ENCODE measurements around the gene SLC5A1. TPM values are rescaled to one million over a fixed set of nuclear protein-coding genes. Genes with fewer than 3 reads are reported as not detected.

SLC5A1 gene
- total and polyA plus RNA-seq, 2 of the 8 experiments (the other 6 are each of a cell fraction or from before 2014, with no cell fraction given): 0.06 TPM; not detected in 1

DNA sequence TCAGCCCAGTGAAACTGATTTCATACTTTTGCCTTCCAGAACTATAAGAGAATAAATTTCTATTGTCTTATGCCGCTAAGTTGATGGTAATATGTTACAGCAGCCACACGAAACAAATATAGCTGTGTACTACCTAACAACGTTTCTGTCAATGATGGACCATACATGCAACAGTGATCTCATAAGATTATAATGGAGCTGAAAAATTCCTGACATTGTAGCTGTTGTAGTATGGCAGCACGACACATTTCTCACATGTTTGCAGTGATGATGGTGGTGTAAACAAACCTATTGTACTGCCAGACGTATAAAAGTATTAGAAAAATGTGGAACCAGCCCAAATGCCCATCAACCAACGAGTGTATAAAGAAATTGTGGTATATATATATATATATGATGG lies 5.8 kb upstream of the SLC5A1 start:
- H4K20me1 ChIP-seq (replicated peaks in 1 of 2; ENCODE audit: control insufficient read depth in 1 of 2, insufficient read depth in 2 of 2, low read length in 2 of 2): no peaks in the 10 kb centered on the region
- H3K4me2 ChIP-seq (ENCODE audit: insufficient read depth in 1 of 2, low read depth in 2 of 2, low read length in 2 of 2): no peak overlapping the region
- no peak overlapping the region for H3K23ac ChIP-seq (ENCODE audit: insufficient read length)
- H3K23me2 ChIP-seq (ENCODE audit: low read depth, low read length): no peaks in the 10 kb centered on the region
- H2AFZ ChIP-seq (ENCODE audit: low read length): no peak overlapping the region
- FAIRE-seq (no peak), DNase-seq (ENCODE audit: low read depth in 1 of 2, low spot score in 2 of 2) (no peak)
- H4K91ac ChIP-seq (replicated peaks; ENCODE audit: insufficient read length, low read length): no peak overlapping the region
- H3K9me3 ChIP-seq (ENCODE audit: insufficient read depth in 2 of 2, low read depth in 1 of 2, low read length in 1 of 2): no peaks in the 10 kb centered on the region
- no peak overlapping the region for H4K5ac ChIP-seq (ENCODE audit: insufficient read length, low read depth, low read length)
- H3K79me2 ChIP-seq (ENCODE audit: control insufficient read depth in 1 of 2, insufficient read depth in 2 of 2, low read length in 2 of 2): no peaks in the 10 kb centered on the region
- POLR2A ChIA-PET (ENCODE audit: partially characterized antibody): no interaction called here
- 86% methylated on average over 6 of the region's 6 CpGs; no CpG with 5 or more reads in 1 of the 2 experiments for WGBS, 2 experiments (ENCODE audit: extremely low coverage in 1 of 2, insufficient coverage in 1 of 2, insufficient read length in 1 of 2, insufficient replicate concordance in 2 of 2, low coverage in 1 of 2, low lambda C conversion rate in 2 of 2, missing lambda C conversion rate in 1 of 2)
- no peak overlapping the region for H2BK20ac ChIP-seq (ENCODE audit: low read length)
- no peak overlapping the region for H3K27ac ChIP-seq (ENCODE audit: low read depth, low read length)
- CTCF ChIA-PET (ENCODE audit: partially characterized antibody): interaction anchor here (0.8 kb wide), 1 partner anchor 10 kb away, joined by 3 read pairs; no protein-coding TSS in a partner anchor
- H3K79me1 ChIP-seq (ENCODE audit: low read depth, low read length): no peaks in the 10 kb centered on the region
- no peaks in the 10 kb centered on the region; a peak in 3 of 7 replicates for H3K27me3 ChIP-seq (replicated peaks in 1 of 4; ENCODE audit: control insufficient read depth in 3 of 4, extremely low read depth in 1 of 4, insufficient read depth in 3 of 4, low read length in 3 of 4)
- no peak overlapping the region for H3K4ac ChIP-seq (replicated peaks; ENCODE audit: insufficient read length, low read depth, low read length)
- H2BK120ac ChIP-seq (replicated peaks; ENCODE audit: low read depth, low read length): no peak overlapping the region
- H3K9ac ChIP-seq (replicated peaks in 1 of 4; ENCODE audit: extremely low read depth in 1 of 4, low read depth in 3 of 4, low read length in 3 of 4): no peak overlapping the region
- H2BK12ac ChIP-seq (ENCODE audit: low read depth, low read length): no peak overlapping the region
- no peak overlapping the region for H2BK5ac ChIP-seq (ENCODE audit: low read depth, low read length)
- no peak overlapping the region for H3K14ac ChIP-seq (ENCODE audit: insufficient read length)
- no peaks in the 10 kb centered on the region for H3K36me3 ChIP-seq (ENCODE audit: control insufficient read depth in 2 of 4, insufficient read depth in 4 of 4, low read length in 3 of 4)
- H4K8ac ChIP-seq (ENCODE audit: extremely low read depth, insufficient read depth, low read length): no peak overlapping the region
- H2AK5ac ChIP-seq (ENCODE audit: low read depth, low read length): no peak overlapping the region
- no peak overlapping the region for H3K18ac ChIP-seq (ENCODE audit: extremely low read depth, low read length)
- TF ChIP-seq, protein P1, sequence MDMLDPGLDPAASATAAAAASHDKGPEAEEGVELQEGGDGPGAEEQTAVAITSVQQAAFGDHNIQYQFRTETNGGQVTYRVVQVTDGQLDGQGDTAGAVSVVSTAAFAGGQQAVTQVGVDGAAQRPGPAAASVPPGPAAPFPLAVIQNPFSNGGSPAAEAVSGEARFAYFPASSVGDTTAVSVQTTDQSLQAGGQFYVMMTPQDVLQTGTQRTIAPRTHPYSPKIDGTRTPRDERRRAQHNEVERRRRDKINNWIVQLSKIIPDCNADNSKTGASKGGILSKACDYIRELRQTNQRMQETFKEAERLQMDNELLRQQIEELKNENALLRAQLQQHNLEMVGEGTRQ (IDR thresholded peaks at IDR 0.05; ENCODE audit: low read length): no peak
- no peak for TF ChIP-seq RFX5 (IDR thresholded peaks at IDR 0.05; ENCODE audit: borderline replicate concordance, low read depth, low read length)
- H3K56ac ChIP-seq (replicated peaks; ENCODE audit: insufficient read length, low read depth, low read length): no peak overlapping the region
- H2BK15ac ChIP-seq (ENCODE audit: low read length): no peak overlapping the region
- no peaks in the 10 kb centered on the region; a peak in 1 of 7 replicates for H3K4me1 ChIP-seq (replicated peaks in 1 of 4; ENCODE audit: control insufficient read depth in 3 of 4, insufficient read depth in 4 of 4, low read length in 3 of 4)
- no peak overlapping the region for H3K4me3 ChIP-seq (ENCODE audit: extremely low read depth in 1 of 4, insufficient read depth in 2 of 4, low read depth in 3 of 4, low read length in 4 of 4)

Data from H1 (cell line).